GM12801 (cell line): Measurements from ENCODE around the gene STX1A.

Experiments used
- TF ChIP-seq, protein P1 (sequence below): IDR thresholded peaks from one replicate; pipeline ENCODE4 v1.5.1; 2011; ENCODE audit warnings: control low read depth; ENCODE audit not compliant: insufficient read length; ENCODE audit errors: extremely low read depth

STX1A gene

DNA sequence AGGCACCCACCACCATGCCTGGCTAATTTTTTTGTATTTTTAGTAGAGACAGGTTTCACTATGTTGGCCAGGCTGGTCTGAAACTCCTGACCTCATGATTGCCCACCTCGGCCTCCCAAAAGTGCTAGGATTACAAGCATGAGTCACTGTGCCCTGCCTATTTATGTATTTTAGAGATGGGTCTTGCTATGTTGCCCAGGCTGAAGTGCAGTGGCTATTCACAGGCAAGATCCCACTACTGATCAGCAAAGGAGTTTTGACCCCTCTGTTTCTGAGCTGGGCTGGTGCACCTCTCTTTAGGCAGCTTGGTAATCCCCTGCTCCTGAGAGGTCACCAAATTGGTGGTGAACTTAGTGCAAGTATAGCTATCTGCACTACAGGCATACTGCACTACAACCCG lies 12.9 kb upstream of the STX1A start:
- TF ChIP-seq, protein P1, sequence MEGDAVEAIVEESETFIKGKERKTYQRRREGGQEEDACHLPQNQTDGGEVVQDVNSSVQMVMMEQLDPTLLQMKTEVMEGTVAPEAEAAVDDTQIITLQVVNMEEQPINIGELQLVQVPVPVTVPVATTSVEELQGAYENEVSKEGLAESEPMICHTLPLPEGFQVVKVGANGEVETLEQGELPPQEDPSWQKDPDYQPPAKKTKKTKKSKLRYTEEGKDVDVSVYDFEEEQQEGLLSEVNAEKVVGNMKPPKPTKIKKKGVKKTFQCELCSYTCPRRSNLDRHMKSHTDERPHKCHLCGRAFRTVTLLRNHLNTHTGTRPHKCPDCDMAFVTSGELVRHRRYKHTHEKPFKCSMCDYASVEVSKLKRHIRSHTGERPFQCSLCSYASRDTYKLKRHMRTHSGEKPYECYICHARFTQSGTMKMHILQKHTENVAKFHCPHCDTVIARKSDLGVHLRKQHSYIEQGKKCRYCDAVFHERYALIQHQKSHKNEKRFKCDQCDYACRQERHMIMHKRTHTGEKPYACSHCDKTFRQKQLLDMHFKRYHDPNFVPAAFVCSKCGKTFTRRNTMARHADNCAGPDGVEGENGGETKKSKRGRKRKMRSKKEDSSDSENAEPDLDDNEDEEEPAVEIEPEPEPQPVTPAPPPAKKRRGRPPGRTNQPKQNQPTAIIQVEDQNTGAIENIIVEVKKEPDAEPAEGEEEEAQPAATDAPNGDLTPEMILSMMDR = no peak

- TF ChIP-seq, protein P1 = no peak
Measured at GRCh38 chr7:73730485-73730884, 11.0 kb upstream of the STX1A start.

GRCh38 chr7:73728551-73728950 lies 9.1 kb upstream of the STX1A start:
- TF ChIP-seq, protein P1 = no peak

DNA sequence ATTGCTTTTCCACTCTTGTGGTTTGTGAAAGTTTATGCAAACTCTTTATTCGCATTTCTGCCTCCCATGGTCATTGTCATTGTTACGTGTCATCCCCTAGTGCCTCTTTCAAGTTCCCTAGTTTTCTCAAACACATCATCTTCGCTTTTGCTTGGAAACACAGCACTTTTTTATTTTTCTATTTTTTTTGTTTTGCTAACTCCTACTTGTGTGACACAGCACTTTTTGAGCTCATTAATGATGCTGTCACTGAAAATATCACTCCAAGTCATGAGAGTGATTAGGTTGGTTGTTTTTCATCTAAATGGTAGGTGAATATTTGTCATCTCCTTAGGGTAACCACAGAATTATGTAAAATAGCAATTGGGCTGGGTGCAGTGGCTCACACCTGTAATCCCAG lies 8.5 kb upstream of the STX1A start:
- TF ChIP-seq, protein P1 = no peak

GRCh38 chr7:73726083-73726466 lies 6.6 kb upstream of the STX1A start:
- TF ChIP-seq, protein P1 = no peak

- TF ChIP-seq, protein P1 = no peak
Measured at GRCh38 chr7:73723813-73724212, 4.3 kb upstream of the STX1A start.

GRCh38 chr7:73722785-73723184 lies 3.3 kb upstream of the STX1A start:
- TF ChIP-seq, protein P1 = no peak

- TF ChIP-seq, protein P1 = no peak
Measured at GRCh38 chr7:73721377-73721817, 1.9 kb upstream of the STX1A start.
